SJCRH30 (cell line): Measurements from ENCODE around the gene RS1. TPM values are rescaled to one million over a fixed set of nuclear protein-coding genes. Genes with fewer than 3 reads are reported as not detected.

Experiments
- DNase-seq, 2 experiments: peaks; one replicate each; pipeline ENCODE4 v3.0.0-alpha.2; 2015 to 2020
- H3K27ac ChIP-seq: fragments of 250-450 bp; sonication (Bioruptor Pico); 2 replicates; pipeline ENCODE4 v1.5.1; 2020; ENCODE audit warnings: mild to moderate bottlenecking, moderate library complexity
- H3K27me3 ChIP-seq: fragments of 250-450 bp; sonication (Bioruptor Pico); 2 replicates; pipeline ENCODE4 v1.5.1; 2020; ENCODE audit warnings: mild to moderate bottlenecking, moderate library complexity
- H3K36me3 ChIP-seq: fragments of 250-450 bp; sonication (Bioruptor Pico); 2 replicates; pipeline ENCODE4 v1.5.1; 2020; ENCODE audit warnings: mild to moderate bottlenecking, moderate library complexity
- H3K4me1 ChIP-seq: fragments of 250-450 bp; sonication (Bioruptor Pico); 2 replicates; pipeline ENCODE4 v1.5.1; 2020; ENCODE audit warnings: mild to moderate bottlenecking, moderate library complexity
- H3K4me3 ChIP-seq: fragments of 250-450 bp; sonication (Bioruptor Pico); 2 replicates; pipeline ENCODE4 v1.5.1; 2020; ENCODE audit warnings: mild to moderate bottlenecking, moderate library complexity
- H3K9me3 ChIP-seq: fragments of 250-450 bp; sonication (Bioruptor Pico); replicated peaks from 2 replicates; pipeline ENCODE4 v1.5.1; 2020; ENCODE audit warnings: mild to moderate bottlenecking, moderate library complexity
- total RNA-seq: library from RNA; depleted of rRNA; stranded (reverse); fragments of >200 nt; shearing (Covaris generic); gene quantifications from 2 replicates; pipeline ENCODE4 v1.2.3, GENCODE V29; 2014

The RS1 gene
- total RNA-seq, 1 experiment from 2014 or later = not detected

DNA sequence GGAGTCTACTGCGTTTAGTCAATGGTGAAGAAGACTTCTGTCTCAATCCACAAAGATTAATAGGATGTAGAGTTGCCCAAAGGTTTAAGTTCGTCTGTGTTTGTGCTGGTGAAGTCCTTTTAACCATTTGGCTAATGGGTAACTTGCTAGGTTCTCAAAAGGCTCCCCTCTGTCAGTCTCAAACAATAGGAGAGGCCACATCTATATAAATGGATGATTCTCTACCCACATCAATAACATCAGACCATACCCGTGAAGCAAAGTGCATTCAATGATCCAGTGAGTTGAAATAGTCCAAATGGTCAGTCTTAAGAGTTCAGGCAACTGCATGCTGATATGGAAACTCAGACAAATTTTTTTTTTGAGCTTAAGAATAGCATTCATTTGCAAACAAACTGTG, 28.1 kb downstream of the RS1 start:
- DNase-seq = no peak
- H3K36me3 ChIP-seq = no peaks in the 10 kb centered on the region
- H3K27me3 ChIP-seq = no peaks in the 10 kb centered on the region
- no peak overlapping the region for H3K27ac ChIP-seq
- H3K4me1 ChIP-seq = no peaks in the 10 kb centered on the region
- H3K4me3 ChIP-seq = no peak overlapping the region
- no peaks in the 10 kb centered on the region for H3K9me3 ChIP-seq

DNA sequence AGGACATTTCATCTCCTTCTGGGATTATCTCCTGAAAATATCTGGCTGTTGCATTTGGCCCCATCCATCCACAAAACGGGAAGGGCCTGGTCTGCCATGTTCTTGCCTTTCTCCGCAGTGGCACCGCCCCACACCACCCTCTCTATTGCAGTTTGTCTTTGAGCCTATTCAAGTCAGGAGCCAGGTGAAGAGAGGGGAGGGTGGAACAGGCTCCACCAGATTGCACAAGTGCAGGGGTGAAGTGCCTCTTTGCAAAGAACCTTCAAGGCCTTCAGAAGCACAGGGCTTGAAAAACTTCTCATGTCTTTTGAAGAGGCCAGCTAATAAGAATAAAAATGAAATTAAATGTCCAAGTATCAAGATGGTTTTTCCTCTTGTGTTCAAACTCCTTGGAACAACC, 28.7 kb downstream of the RS1 start:
- Histone ChIP-seq H3K36me3 (no peaks in the 10 kb centered on the region), H3K9me3 (no peaks in the 10 kb centered on the region), H3K27me3 (no peaks in the 10 kb centered on the region), H3K4me1 (no peaks in the 10 kb centered on the region), H3K4me3 (no peak overlapping the region), H3K27ac (no peak overlapping the region)
- DNase-seq = no peak

DNA sequence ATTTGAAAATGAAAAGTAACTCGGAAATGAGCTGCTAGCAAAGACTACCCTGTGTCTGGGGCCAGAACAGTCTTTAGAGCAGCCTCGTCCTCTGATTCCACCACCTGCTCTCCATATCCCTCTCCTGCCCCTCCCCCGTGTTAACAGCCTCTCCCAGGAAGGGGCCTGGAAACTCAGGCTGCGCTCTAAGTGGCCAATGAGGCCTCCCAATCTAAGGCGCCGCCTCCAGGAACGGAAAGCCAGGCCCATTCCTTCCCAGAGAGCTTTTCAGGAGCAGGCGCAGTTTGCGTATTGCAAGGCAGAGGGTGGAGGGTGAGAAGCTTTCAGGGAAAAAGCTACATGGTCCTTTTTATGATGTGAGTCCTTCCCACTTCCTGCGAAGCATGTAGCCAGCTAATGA, 31.2 kb downstream of the RS1 start:
- Histone ChIP-seq H3K4me1 (no peaks in the 10 kb centered on the region), H3K27me3 (no peaks in the 10 kb centered on the region), H3K36me3 (no peaks in the 10 kb centered on the region), H3K4me3 (no peak overlapping the region), H3K9me3 (no peaks in the 10 kb centered on the region), H3K27ac (no peak overlapping the region)
- peak; percentile 42 to 64 for DNase-seq

GRCh38 chrX:18639280-18639679, 32.6 kb downstream of the RS1 start:
- Histone ChIP-seq H3K27me3 (no peaks in the 10 kb centered on the region), H3K36me3 (no peaks in the 10 kb centered on the region), H3K9me3 (no peaks in the 10 kb centered on the region), H3K4me1 (no peaks in the 10 kb centered on the region), H3K4me3 (no peak overlapping the region), H3K27ac (no peak overlapping the region)
- peak in 1 of 2 experiments; percentile 24 for DNase-seq

- no peak overlapping the region for H3K27ac ChIP-seq
- H3K4me1 ChIP-seq = no peaks in the 10 kb centered on the region
- no peak for DNase-seq
- H3K36me3 ChIP-seq = no peaks in the 10 kb centered on the region
- no peaks in the 10 kb centered on the region for H3K27me3 ChIP-seq
- H3K4me3 ChIP-seq = no peak overlapping the region
- no peaks in the 10 kb centered on the region for H3K9me3 ChIP-seq
These were observed 33.5 kb downstream of the RS1 start for GRCh38 chrX:18638398-18638797.

DNA sequence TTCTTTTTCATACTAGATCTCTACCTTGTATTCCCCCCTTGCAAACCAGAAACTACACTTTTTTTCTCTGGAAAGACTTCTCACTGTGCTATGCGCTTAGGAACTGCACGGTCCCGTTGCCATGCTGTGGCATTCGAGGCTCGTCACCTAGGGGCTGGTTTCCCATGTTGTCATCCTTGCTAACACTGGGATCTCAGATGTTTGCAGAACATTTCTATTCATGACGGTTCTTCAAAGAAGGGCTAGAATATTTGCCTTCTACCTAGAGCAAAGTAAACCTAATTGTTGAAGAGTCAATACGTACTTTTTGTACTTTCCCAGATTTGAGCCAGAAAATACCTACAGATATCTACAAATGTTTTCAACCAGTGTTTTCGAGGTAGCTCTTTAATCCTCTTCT, 41.0 kb downstream of the RS1 start:
- Histone ChIP-seq H3K27me3 (no peaks in the 10 kb centered on the region), H3K4me1 (no peaks in the 10 kb centered on the region), H3K9me3 (no peaks in the 10 kb centered on the region), H3K36me3 (no peaks in the 10 kb centered on the region), H3K4me3 (no peak overlapping the region), H3K27ac (no peak overlapping the region)
- no peak for DNase-seq

GRCh38 chrX:18624599-18624998, 47.3 kb downstream of the RS1 start:
- Histone ChIP-seq H3K4me3 (no peak overlapping the region), H3K27me3 (no peaks in the 10 kb centered on the region), H3K27ac (no peak overlapping the region), H3K36me3 (no peaks in the 10 kb centered on the region), H3K9me3 (no peaks in the 10 kb centered on the region), H3K4me1 (no peaks in the 10 kb centered on the region)
- DNase-seq = no peak

DNA sequence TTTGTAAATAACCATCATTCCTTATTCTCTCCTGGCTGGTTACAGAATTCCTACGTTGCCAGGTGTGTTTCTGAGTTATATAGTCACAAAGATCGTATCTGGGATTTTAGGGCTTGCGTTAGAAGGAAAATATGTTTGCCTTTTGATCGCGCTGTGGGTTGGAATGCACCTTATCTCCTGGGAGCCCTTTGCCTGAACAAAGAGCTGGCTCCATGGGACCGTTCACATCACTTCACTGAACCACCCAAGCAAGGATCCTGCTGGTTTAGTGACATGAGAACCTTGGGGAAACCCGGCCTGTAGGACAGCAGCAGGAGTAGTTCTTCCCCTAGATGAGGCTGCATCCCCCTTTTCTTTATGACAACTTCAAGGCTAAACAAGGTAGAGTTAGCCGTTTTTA, 51.6 kb downstream of the RS1 start:
- no peaks in the 10 kb centered on the region for H3K36me3 ChIP-seq
- no peak for DNase-seq

GRCh38 chrX:18619288-18619687, 52.6 kb downstream of the RS1 start:
- DNase-seq = no peak
- no peaks in the 10 kb centered on the region for H3K36me3 ChIP-seq
- H3K4me3 ChIP-seq = no peak overlapping the region
- no peak overlapping the region for H3K27ac ChIP-seq
- H3K9me3 ChIP-seq = no peaks in the 10 kb centered on the region
- H3K27me3 ChIP-seq = no peaks in the 10 kb centered on the region
- peaks cover 7% of the 10 kb centered on the region; the same call in 1 of the 2 replicates for H3K4me1 ChIP-seq

More for the DNA sequence above, 51.6 kb downstream of the RS1 start:
- H3K4me3 ChIP-seq = no peak overlapping the region
- H3K27ac ChIP-seq = no peak overlapping the region
- H3K9me3 ChIP-seq = no peaks in the 10 kb centered on the region
- no peaks in the 10 kb centered on the region for H3K27me3 ChIP-seq
- H3K4me1 ChIP-seq = peaks cover 7% of the 10 kb centered on the region; the same call in 1 of the 2 replicates

DNA sequence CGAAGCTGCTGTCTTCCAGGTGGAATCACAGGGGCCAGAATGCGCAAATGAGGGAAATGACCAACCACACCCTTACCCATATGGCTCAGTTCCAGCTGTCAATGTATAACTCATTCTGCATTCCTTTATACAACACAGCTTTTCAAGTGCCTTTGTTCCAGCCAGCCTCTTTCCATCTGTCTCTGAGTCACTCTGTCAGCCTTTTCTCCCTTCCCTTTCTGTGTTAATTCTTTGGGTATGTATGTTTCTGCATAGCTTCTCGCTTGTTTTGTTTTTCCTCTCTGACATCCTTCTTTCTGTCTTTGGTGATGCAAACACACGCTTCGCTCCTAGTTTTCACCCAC, 54.5 kb downstream of the RS1 start:
- no peaks in the 10 kb centered on the region for H3K9me3 ChIP-seq
- H3K27me3 ChIP-seq = no peaks in the 10 kb centered on the region
- no peak overlapping the region for H3K27ac ChIP-seq
- H3K36me3 ChIP-seq = no peaks in the 10 kb centered on the region
- no peak overlapping the region for H3K4me3 ChIP-seq
- peaks cover 7% of the 10 kb centered on the region; the same call in 1 of the 2 replicates for H3K4me1 ChIP-seq
- DNase-seq = peak; percentile 26 to 29

- Histone ChIP-seq H3K4me1 (peaks cover 7% of the 10 kb centered on the region; the same call in 1 of the 2 replicates), H3K9me3 (no peaks in the 10 kb centered on the region), H3K27me3 (no peaks in the 10 kb centered on the region), H3K27ac (no peak overlapping the region), H3K4me3 (no peak overlapping the region), H3K36me3 (no peaks in the 10 kb centered on the region)
- DNase-seq = peak in 1 of 2 experiments; percentile 1
These were observed 55.1 kb downstream of the RS1 start for GRCh38 chrX:18616688-18617406.

DNA sequence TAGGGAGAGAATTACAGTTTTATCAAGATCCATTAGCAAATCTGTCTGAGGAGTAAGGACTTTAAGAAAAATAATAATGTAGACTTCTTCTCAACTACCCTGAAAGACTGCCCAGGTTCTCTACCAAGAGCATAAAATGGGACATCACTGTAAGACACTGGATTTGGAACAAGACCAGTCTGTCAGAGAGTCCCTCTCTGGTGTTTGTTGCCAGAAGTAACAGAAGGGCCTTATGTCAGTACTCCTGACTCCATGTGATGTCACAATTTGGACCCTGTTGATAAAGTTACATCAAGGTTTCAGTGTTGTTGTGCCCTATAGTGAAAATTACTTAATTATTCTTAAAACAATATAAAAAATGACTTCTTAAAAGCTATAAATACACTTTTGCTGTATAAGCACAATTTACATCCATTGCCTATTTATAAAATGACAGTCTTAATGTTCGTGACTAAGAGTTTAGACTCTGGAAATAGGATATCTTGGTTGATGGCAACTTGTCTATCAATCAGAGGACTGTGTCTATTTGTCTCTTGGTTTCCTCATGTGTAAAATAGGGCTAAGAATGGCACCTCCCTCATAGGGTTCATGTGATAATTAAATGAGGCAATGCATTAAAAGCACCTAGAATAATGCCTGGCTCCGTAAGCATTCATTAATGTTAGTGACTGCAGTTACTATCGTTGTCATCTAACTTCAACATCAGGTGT, 57.8 kb downstream of the RS1 start:
- H3K4me1 ChIP-seq = peaks cover 7% of the 10 kb centered on the region; the same call in 1 of the 2 replicates
- H3K27ac ChIP-seq = no peak overlapping the region
- no peaks in the 10 kb centered on the region for H3K9me3 ChIP-seq
- H3K27me3 ChIP-seq = no peaks in the 10 kb centered on the region
- DNase-seq = no peak
- no peak overlapping the region for H3K4me3 ChIP-seq
- no peaks in the 10 kb centered on the region for H3K36me3 ChIP-seq

DNA sequence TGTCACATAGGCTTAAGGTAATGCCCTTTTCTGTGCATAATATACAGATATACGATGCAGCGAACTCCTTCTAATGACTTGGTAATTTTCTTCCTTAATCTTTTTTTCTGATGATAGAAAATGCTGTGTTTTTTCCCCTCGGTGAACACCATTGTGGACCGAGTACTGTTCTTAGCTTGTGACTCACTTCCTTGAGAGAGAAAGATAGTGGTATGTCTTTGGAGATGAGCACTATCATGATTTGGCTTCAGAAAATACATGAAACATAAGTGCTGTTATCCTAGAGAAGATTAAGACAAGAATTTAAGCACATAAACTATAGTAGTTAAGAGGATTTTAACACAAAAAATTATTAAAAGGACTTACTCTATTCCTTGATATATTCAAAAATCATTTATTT, 63.9 kb downstream of the RS1 start:
- DNase-seq = no peak

GRCh38 chrX:18598413-18598812, 73.5 kb downstream of the RS1 start:
- no peaks in the 10 kb centered on the region for H3K9me3 ChIP-seq
- no peaks in the 10 kb centered on the region for H3K27me3 ChIP-seq
- H3K36me3 ChIP-seq = no peaks in the 10 kb centered on the region
- no peak for DNase-seq
- no peaks in the 10 kb centered on the region for H3K4me1 ChIP-seq
- H3K4me3 ChIP-seq = no peak overlapping the region
- H3K27ac ChIP-seq = no peak overlapping the region

More for the DNA sequence above, 63.9 kb downstream of the RS1 start:
- H3K4me3 ChIP-seq = no peak overlapping the region
- H3K27me3 ChIP-seq = no peaks in the 10 kb centered on the region
- no peaks in the 10 kb centered on the region for H3K4me1 ChIP-seq
- H3K9me3 ChIP-seq = no peaks in the 10 kb centered on the region
- H3K36me3 ChIP-seq = no peaks in the 10 kb centered on the region
- no peak overlapping the region for H3K27ac ChIP-seq

DNA sequence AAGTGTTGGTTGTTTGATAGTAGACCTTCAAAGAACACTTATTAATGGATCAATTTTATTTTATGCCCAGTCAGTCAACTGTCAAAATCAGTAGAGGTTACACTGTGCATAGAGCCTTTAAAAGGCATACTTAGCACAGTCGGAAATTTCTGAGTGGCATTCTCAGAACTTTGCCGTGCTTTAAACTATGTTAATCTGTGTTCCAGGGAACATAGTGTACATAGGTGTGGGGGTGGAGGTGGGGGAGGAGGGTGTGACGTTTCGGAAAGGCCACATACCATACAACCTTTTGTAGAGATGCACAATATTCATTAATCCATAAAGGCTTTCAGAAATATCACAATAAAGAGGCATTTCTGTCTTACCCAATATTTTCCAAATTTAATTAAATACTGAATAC, 75.8 kb downstream of the RS1 start:
- Histone ChIP-seq H3K27ac (no peak overlapping the region), H3K4me1 (no peaks in the 10 kb centered on the region)

DNA sequence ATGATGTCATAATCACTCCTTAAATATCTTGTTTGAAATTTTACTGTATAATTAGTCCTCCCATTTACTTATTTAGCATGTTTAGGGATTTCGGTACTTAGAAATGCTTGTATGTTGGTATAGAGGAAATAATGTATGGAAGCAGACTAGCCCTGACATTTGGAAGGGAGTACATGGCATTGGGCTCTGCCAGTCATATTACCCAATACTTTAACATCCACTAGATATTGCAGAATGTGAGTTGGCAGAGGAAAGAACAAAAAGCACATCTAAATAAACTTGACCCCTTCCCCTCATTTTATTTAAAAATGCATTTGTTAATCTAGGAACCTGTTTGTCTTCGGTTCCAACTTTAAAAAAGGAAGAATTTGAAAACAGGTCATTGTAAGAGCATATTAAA, 77.8 kb downstream of the RS1 start:
- no peak overlapping the region for H3K4me3 ChIP-seq
- no peaks in the 10 kb centered on the region for H3K9me3 ChIP-seq
- DNase-seq = no peak
- no peaks in the 10 kb centered on the region for H3K36me3 ChIP-seq
- H3K4me1 ChIP-seq = no peaks in the 10 kb centered on the region
- no peaks in the 10 kb centered on the region for H3K27me3 ChIP-seq
- H3K27ac ChIP-seq = no peak overlapping the region

More for the DNA sequence above, 75.8 kb downstream of the RS1 start:
- H3K4me3 ChIP-seq = no peak overlapping the region
- H3K9me3 ChIP-seq = no peaks in the 10 kb centered on the region
- no peaks in the 10 kb centered on the region for H3K27me3 ChIP-seq
- no peak for DNase-seq
- H3K36me3 ChIP-seq = no peaks in the 10 kb centered on the region
